CD14-positive monocyte (primary cell): ENCODE data around the gene STARD8. TPM values are rescaled to one million over a fixed set of nuclear protein-coding genes. Genes with fewer than 3 reads are reported as not detected.

Experiments used
- DNase-seq, 3 donors: peaks; one replicate each; pipeline ENCODE4 v3.0.0-alpha.2; 2011 to 2022
- H2AFZ ChIP-seq: 2 replicates; pipeline ENCODE4 v1.6.0; 2012; ENCODE audit warnings: mild to moderate bottlenecking, low read depth, low read length, inconsistent platforms; ENCODE audit not compliant: insufficient read depth, poor library complexity, severe bottlenecking
- H3K27ac ChIP-seq, 2 donors: 1 replicate in 1 of 2; 2 replicates in 1 of 2; pipeline ENCODE4 v1.5.1; 2012 to 2013; ENCODE audit warnings: low read length in 2 of 2, control low read depth in 1 of 2, inconsistent platforms in 1 of 2, low read depth in 1 of 2, mild to moderate bottlenecking in 1 of 2
- H3K27me3 ChIP-seq, 2 donors: one replicate each; pipeline versions ENCODE4 v1.6.0 to v1.6.1; 2011 to 2013; ENCODE audit warnings: low read length in 2 of 2; ENCODE audit not compliant: control insufficient read depth in 2 of 2, insufficient read depth in 2 of 2
- H3K36me3 ChIP-seq, 2 donors: replicated peaks in 1 of 2; 1 replicate in 1 of 2; 2 replicates in 1 of 2; pipeline versions ENCODE4 v1.5.1 to v1.6.1; 2012 to 2013; ENCODE audit warnings: low read length in 2 of 2, control low read depth in 1 of 2, inconsistent platforms in 1 of 2, mild to moderate bottlenecking in 1 of 2; ENCODE audit not compliant: insufficient read depth in 2 of 2, control insufficient read depth in 1 of 2
- H3K4me1 ChIP-seq, 2 donors: 1 replicate in 1 of 2; 2 replicates in 1 of 2; pipeline versions ENCODE4 v1.5.1 to v1.6.1; 2012 to 2013; ENCODE audit warnings: low read length in 2 of 2, control low read depth in 1 of 2, inconsistent platforms in 1 of 2, mild to moderate bottlenecking in 1 of 2, moderate library complexity in 1 of 2; ENCODE audit not compliant: insufficient read depth in 2 of 2, control insufficient read depth in 1 of 2
- H3K4me2 ChIP-seq: replicated peaks from 2 replicates; pipeline ENCODE3; 2012; ENCODE audit warnings: low read length, moderate library complexity, mild to moderate bottlenecking; ENCODE audit not compliant: poor library complexity, severe bottlenecking; ENCODE audit errors: extremely low read depth
- H3K4me3 ChIP-seq, 3 experiments: fragments of 200-600 bp in 1 of 3; sonication (generic) in 1 of 3; replicated peaks in 1 of 3; 1 replicate in 2 of 3; 2 replicates in 1 of 3; pipeline ENCODE4 v1.5.1; 2011 to 2013; ENCODE audit warnings: low read length in 3 of 3, mild to moderate bottlenecking in 3 of 3, control low read depth in 2 of 3, low read depth in 2 of 3, inconsistent platforms in 1 of 3, moderate library complexity in 1 of 3
- H3K79me2 ChIP-seq: 2 replicates; pipeline ENCODE4 v1.6.0; 2012; ENCODE audit warnings: mild to moderate bottlenecking, control low read depth, inconsistent platforms, low read length, moderate library complexity; ENCODE audit not compliant: insufficient read depth
- H3K9ac ChIP-seq: 2 replicates; pipeline ENCODE4 v1.6.0; 2017; ENCODE audit warnings: low read length, mild to moderate bottlenecking; ENCODE audit not compliant: insufficient read depth, poor library complexity, severe bottlenecking
- H3K9me3 ChIP-seq, 2 donors: replicated peaks in 1 of 2; 1 replicate in 1 of 2; 2 replicates in 1 of 2; pipeline versions ENCODE4 v1.5.1 to v1.6.1; 2012 to 2013; ENCODE audit warnings: low read length in 2 of 2, control low read depth in 1 of 2; ENCODE audit not compliant: control insufficient read depth in 1 of 2, insufficient read depth in 1 of 2
- H4K20me1 ChIP-seq: 2 replicates; pipeline ENCODE4 v1.6.0; 2012; ENCODE audit warnings: mild to moderate bottlenecking, low read length, control low read depth, moderate library complexity; ENCODE audit not compliant: insufficient read depth
- H3K27ac Mint-ChIP-seq, 7 donors: one replicate each; pipeline ENCODE4 v1.8.0; 2020; ENCODE audit warnings: mild to moderate bottlenecking in 7 of 7, mixed read lengths in 7 of 7, moderate library complexity in 6 of 7, inconsistent platforms in 2 of 7
- H3K27me3 Mint-ChIP-seq, 3 donors: one replicate each; pipeline ENCODE4 v1.8.0; 2021 to 2022; ENCODE audit warnings: low read depth in 3 of 3, mild to moderate bottlenecking in 3 of 3, mixed read lengths in 3 of 3, moderate library complexity in 3 of 3, inconsistent platforms in 1 of 3
- H3K36me3 Mint-ChIP-seq, 2 donors: one replicate each; pipeline ENCODE4 v1.8.0; 2020; ENCODE audit warnings: mixed read lengths in 2 of 2, inconsistent platforms in 1 of 2, mild to moderate bottlenecking in 1 of 2
- H3K4me1 Mint-ChIP-seq: one replicate; pipeline ENCODE4 v1.8.0; 2020; ENCODE audit warnings: mild to moderate bottlenecking, mixed read lengths
- H3K4me3 Mint-ChIP-seq, 2 donors: one replicate each; pipeline ENCODE4 v1.8.0; 2020; ENCODE audit warnings: mild to moderate bottlenecking in 2 of 2, mixed read lengths in 2 of 2, moderate library complexity in 1 of 2
- H3K9me3 Mint-ChIP-seq, 7 donors: one replicate each; pipeline ENCODE4 v1.8.0; 2020 to 2022; ENCODE audit warnings: mixed read lengths in 7 of 7, mild to moderate bottlenecking in 6 of 7, moderate library complexity in 6 of 7, inconsistent platforms in 2 of 7
- WGBS: methylation state at CpG from one replicate; pipeline ENCODE4 v1.1.5; 2013; ENCODE audit warnings: missing lambda C conversion rate; ENCODE audit not compliant: insufficient coverage; 5-methylcytosine and 5-hydroxymethylcytosine counted together
- intact Hi-C, 2 donors: fragments of 100-400 bp; cut with micrococcal nuclease; formaldehyde crosslinking; loops; one replicate each; pipeline versions ENCODE4 v1.15.0 to v1.15.1; 2023
- polyA plus RNA-seq, 3 donors: library from polyadenylated mRNA; depleted of rRNA in 1 of 3; unstranded in 2 of 3; stranded (reverse) in 1 of 3; fragments of 300-500 nt in 2 of 3; fragments of >200 nt in 1 of 3; fragmentation: Illumina TruSeq in 2 of 3; gene quantifications; 1 replicate in 2 of 3; 2 replicates in 1 of 3; pipeline ENCODE4 v1.2.3, GENCODE V29; 2012 to 2021
- TF ChIP-seq, protein P1 (sequence below): fragments of 200-600 bp; IDR thresholded peaks from one replicate; pipeline ENCODE4 v1.8.0; 2022; ENCODE audit warnings: antibody characterized with exemption, mild to moderate bottlenecking

Gene STARD8
- polyA plus RNA-seq, 3 donors, result 1.2 to 4.1 (median 1.7) TPM

DNA sequence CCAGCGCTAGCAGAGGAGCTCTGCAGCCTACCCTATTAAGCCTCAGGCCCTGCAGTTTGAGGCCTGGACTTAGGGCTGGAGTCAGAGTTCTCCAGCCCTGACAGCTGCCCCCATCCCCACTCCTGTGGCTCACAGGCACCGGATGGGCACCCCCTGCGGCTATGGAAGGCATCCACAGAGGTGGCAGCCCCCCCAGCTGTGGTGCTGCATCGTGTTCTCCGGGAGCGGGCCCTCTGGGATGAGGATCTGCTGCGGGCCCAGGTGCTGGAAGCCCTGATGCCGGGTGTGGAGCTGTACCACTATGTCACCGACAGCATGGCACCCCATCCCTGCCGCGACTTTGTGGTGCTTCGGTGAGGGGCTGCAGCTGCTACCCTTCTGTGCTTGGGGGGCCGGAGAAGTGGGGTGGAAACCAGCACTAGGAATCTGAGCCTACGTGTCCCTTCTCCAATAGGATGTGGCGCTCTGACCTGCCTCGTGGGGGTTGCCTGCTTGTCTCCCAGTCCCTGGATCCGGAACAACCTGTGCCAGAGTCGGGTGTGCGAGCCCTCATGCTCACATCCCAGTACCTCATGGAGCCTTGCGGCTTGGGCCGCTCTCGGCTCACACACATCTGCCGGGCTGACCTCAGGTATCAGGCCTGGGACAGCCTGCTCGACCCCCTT, 76.2 kb downstream of the STARD8 start:
- intact Hi-C loops, result no loop called here
- Histone ChIP-seq H3K4me2 (no peak overlapping the region), H3K4me1 (no peaks in the 10 kb centered on the region), H4K20me1 (no peaks in the 10 kb centered on the region), H3K27me3 (no peaks in the 10 kb centered on the region), H3K4me3 (no peak overlapping the region), H2AFZ (no peak overlapping the region), H3K79me2 (no peaks in the 10 kb centered on the region), H3K36me3 (peaks cover 75 to 82% of the 10 kb centered on the region in 2 donors), H3K9me3 (no peaks in the 10 kb centered on the region), H3K9ac (no peak overlapping the region), H3K27ac (no peak overlapping the region)
- Mint-ChIP-seq H3K4me1 (no peaks in the 10 kb centered on the region), H3K9me3 (peaks cover 0 to 3% (median 0%) of the 10 kb centered on the region in 7 donors), H3K4me3 (no peak overlapping the region), H3K27ac (no peak overlapping the region), H3K36me3 (peaks cover 64 to 70% of the 10 kb centered on the region in 2 donors), H3K27me3 (peaks cover 0 to 6% (median 1%) of the 10 kb centered on the region in 3 donors)
- 98% methylated on average over 11 of the region's 24 CpGs for WGBS
- no peak for DNase-seq
- TF ChIP-seq, protein P1, sequence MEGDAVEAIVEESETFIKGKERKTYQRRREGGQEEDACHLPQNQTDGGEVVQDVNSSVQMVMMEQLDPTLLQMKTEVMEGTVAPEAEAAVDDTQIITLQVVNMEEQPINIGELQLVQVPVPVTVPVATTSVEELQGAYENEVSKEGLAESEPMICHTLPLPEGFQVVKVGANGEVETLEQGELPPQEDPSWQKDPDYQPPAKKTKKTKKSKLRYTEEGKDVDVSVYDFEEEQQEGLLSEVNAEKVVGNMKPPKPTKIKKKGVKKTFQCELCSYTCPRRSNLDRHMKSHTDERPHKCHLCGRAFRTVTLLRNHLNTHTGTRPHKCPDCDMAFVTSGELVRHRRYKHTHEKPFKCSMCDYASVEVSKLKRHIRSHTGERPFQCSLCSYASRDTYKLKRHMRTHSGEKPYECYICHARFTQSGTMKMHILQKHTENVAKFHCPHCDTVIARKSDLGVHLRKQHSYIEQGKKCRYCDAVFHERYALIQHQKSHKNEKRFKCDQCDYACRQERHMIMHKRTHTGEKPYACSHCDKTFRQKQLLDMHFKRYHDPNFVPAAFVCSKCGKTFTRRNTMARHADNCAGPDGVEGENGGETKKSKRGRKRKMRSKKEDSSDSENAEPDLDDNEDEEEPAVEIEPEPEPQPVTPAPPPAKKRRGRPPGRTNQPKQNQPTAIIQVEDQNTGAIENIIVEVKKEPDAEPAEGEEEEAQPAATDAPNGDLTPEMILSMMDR, result no peak

DNA sequence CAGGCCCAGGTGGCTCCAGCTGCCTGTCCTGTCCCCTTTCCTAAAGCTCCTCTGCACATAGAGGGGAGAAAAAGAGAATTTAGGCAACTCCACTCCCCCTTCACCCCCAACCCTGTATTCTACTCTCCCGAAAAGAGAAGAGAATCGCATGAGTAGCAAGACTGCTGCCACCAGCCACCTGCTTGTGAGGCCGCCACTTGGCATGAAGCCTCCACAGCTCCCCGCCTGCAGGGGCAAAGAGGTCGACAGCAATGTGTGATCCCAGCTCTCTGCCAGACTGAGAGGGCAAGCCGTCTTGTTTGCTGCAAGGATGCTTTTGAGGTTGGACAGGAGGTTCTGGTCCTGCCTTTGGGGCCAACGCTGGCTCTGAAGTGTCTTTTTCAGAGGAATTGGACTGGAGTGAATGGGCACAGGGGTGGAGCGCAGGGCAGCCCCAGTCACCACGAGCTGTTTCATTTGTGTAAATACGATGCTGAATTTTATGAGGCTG, 77.1 kb downstream of the STARD8 start:
- H3K79me2 ChIP-seq, result no peaks in the 10 kb centered on the region
- H3K27ac ChIP-seq, result no peak overlapping the region
- no peak overlapping the region for H3K9ac ChIP-seq
- H3K27me3 ChIP-seq, result no peaks in the 10 kb centered on the region
- H4K20me1 ChIP-seq, result no peaks in the 10 kb centered on the region
- TF ChIP-seq, protein P1, result no peak
- H3K36me3 Mint-ChIP-seq, result peaks cover 61 to 65% of the 10 kb centered on the region in 2 donors
- H3K4me3 Mint-ChIP-seq, result no peak overlapping the region
- no peaks in the 10 kb centered on the region for H3K4me1 Mint-ChIP-seq
- H3K36me3 ChIP-seq, result peaks cover 66 to 73% of the 10 kb centered on the region in 2 donors
- no peak for DNase-seq
- intact Hi-C loops, result no loop called here
- no peaks in the 10 kb centered on the region for H3K4me1 ChIP-seq
- no peak overlapping the region for H3K27ac Mint-ChIP-seq
- H3K27me3 Mint-ChIP-seq, result peaks cover 0 to 8% (median 1%) of the 10 kb centered on the region in 3 donors
- H2AFZ ChIP-seq, result no peak overlapping the region
- no peak overlapping the region for H3K4me2 ChIP-seq
- no peak overlapping the region for H3K4me3 ChIP-seq
- H3K9me3 Mint-ChIP-seq, result peaks cover 0 to 3% (median 0%) of the 10 kb centered on the region in 7 donors
- WGBS, result 100% methylated on average over 2 of the region's 10 CpGs
- no peaks in the 10 kb centered on the region for H3K9me3 ChIP-seq
